Measurements from ENCODE around the gene SHISA8. TPM values are rescaled to one million over a fixed set of nuclear protein-coding genes. Genes with fewer than 3 reads are reported as not detected.
A peak's percentile ranks its signal among the peaks of the same experiment; 100 is the strongest.

The SHISA8 gene
- total RNA-seq, 1 experiment from 2014 or later: not detected

DNA sequence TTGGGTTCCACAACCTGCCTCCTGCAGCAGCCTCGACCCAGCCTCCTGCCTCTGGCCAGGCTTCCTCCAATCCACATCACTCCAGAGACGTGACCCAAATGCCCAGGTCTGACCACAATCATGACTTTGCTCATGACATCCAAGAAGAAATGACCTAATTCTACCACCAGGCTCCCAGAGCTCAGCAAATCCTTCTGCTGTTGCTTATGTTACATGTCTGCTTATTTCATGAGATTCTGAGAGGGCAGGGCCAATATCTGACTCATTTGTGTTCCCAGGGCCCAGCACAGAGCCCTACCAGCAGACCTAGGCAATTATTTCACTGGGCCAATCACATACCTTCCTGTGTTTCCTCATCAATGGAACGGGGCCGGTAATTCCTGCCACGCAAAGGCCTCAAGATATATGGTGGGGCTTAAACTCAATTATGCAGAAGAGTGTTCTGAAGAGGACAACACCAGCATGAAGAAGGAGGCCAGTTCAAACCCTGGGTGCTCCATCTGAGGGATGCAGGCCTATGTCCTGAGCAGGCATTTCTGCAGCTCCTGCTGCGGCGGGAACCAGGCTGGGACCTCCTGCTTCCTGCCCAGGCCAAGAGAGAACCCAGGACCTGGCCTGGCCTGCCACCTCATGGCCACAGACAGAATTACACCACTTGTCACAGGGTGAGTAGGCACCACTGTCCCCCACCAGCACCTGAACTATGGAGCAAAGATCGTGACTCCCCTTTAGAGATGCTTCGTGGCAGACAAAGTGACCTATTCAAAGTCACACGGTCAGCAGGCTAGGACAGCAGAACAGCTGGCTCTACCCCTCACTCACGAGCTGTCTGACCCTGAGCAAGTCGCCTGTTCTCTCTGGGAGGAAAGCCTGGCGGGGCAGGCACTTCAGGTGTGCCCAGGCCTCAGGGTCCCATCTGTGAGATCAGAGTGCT, 26.2 kb upstream of the SHISA8 start:
- H3K27me3 ChIP-seq: no peaks in the 10 kb centered on the region
- H3K27ac ChIP-seq: no peak overlapping the region
- H3K4me3 ChIP-seq: no peak overlapping the region
- peak; percentile 69 to 84 for DNase-seq
- H3K36me3 ChIP-seq: peaks cover 61% of the 10 kb centered on the region
- H3K9me3 ChIP-seq (replicated peaks): no peaks in the 10 kb centered on the region
- no peaks in the 10 kb centered on the region for H3K4me1 ChIP-seq

DNA sequence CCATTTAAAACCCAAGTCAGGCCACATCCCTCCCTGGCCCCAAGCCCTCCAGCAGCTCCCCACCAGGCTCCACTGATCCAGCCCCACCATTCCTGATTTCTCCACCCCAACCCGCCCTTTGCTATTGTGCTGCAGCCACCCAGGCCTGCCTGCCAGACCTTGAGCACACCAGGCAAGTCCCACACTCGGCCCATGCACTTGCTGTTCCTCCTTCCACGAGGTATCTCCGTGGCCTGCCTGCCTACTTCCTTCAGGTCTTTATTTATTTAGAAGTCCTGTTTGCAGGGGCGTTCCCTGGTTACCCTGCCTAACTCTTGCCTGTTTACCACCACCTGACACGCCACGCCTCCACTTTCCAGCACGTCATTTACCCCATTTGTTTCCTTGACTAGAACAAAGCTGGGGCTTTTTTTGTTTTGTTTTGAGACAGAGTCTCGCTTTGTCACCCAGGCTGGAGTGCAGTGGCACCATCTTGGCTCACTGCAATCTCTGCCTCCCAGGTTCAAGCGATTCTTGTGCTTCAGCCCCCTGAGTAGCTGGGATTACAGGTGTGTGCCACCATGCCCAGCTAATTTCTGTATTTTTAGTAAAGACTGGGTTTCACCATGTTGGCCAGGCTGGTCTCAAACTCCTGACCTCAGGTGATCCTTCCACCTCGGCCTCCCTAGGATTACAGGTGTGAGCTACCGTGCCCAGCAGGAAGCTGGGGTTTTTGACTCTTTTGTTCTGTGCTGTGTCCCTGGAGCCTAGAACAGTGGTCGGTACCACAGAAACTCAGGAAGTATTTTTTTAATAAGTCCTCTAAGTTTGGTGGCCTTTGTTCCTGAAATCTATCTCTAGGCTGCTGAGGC, 25.3 kb upstream of the SHISA8 start:
- no peaks in the 10 kb centered on the region for H3K4me1 ChIP-seq
- peaks cover 60% of the 10 kb centered on the region for H3K36me3 ChIP-seq
- H3K27me3 ChIP-seq: no peaks in the 10 kb centered on the region
- no peak for DNase-seq
- no peak overlapping the region for H3K4me3 ChIP-seq
- no peak overlapping the region for H3K27ac ChIP-seq
- H3K9me3 ChIP-seq (replicated peaks): no peaks in the 10 kb centered on the region

DNA sequence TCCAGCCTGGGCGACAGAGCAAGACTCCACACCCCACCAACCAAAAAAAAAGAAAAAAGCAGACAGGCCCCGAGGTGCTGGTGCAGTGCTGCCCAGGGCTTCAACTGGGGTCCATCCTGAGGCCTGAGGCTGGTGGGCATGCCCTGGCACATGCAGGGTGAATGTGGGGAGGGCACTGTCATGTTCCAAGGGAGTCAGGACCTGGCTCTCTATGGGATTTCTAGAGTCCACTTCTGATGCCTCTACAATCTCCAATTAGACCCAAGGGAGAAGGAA, 22.0 kb upstream of the SHISA8 start:
- no peak for DNase-seq
- no peaks in the 10 kb centered on the region for H3K4me1 ChIP-seq
- peaks cover 37% of the 10 kb centered on the region for H3K36me3 ChIP-seq
- no peak overlapping the region for H3K27ac ChIP-seq
- no peak overlapping the region for H3K4me3 ChIP-seq
- H3K9me3 ChIP-seq (replicated peaks): no peaks in the 10 kb centered on the region
- no peaks in the 10 kb centered on the region for H3K27me3 ChIP-seq

DNA sequence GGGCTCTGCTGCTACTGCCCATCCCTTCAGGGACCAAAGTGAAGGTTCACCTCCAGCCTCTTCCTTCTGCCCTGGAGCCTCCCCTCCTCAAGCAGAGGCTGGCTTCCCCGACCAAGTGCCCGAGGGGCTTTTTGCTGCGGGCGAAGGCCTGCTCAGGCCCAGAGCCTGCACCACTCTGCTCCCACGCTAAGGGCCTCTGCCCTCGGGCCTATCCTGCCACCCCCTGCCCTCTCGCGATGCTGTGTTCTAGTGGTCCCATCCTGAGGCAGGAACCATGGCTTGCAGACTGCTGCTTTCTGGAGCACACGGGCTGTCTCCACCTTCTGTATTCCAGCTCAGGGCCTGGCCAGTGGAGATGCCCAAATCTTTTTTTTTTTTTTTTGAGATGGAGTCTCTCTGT, 20.6 kb upstream of the SHISA8 start:
- H3K9me3 ChIP-seq (replicated peaks): no peaks in the 10 kb centered on the region
- peaks cover 26% of the 10 kb centered on the region for H3K36me3 ChIP-seq
- DNase-seq: no peak
- H3K4me3 ChIP-seq: no peak overlapping the region
- H3K27ac ChIP-seq: no peak overlapping the region
- H3K4me1 ChIP-seq: no peaks in the 10 kb centered on the region
- no peaks in the 10 kb centered on the region for H3K27me3 ChIP-seq

DNA sequence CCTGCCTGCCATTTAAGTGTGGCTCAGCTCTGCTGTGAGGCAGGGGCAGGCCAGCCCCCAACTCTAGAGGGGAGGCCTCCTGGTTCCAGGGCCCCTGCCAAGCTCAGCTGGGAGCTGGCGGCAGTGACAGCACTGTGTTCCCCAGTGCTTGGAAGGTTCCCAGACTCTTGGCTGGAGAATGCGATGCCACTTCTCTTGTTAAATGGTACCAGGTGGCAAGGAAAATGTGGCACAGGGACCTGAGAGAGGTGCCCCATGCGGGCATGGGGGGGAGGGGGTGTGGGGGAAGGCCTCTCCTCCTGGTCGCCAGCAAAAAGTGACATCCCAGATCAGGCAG, 20.1 kb upstream of the SHISA8 start:
- Histone ChIP-seq H3K4me3 (no peak overlapping the region), H3K27me3 (no peaks in the 10 kb centered on the region), H3K27ac (no peak overlapping the region), H3K4me1 (no peaks in the 10 kb centered on the region), H3K9me3 (replicated peaks) (no peaks in the 10 kb centered on the region), H3K36me3 (peaks cover 21% of the 10 kb centered on the region)
- DNase-seq: no peak

DNA sequence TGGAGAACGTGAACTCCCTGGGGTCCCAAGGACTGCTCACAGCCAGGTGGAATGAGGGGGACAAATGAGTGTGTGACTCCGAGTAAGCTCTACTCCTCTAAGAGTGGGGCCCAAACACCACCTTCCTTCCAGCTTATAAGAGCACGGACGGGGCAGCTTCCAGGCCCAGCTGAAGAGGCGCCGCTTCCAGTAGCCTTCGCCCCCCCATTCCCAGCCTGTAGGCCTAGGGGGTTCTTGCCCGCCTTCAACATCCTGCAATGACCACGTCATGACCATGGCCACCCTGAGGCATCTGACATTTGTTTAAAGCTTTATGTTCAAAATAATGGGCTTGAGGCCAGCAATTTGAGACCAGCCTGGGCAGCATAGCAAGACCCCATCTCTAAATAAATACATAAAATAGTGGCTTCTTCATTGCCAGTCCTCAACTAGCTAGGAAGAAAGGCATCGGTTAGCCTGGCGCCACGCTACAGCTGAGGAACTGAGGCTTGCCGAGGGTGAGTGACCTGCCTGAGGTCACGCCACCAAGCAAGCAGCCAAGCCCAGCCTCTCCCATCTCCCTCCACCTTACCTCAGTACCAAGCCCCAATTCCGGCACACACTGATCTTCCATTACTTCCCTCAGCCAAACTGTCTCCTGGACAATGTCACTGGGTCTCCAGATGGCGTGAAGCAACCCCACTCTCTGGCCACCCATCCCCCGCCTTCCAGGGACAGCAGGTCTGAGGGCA, 19.6 kb upstream of the SHISA8 start:
- Histone ChIP-seq H3K27me3 (no peaks in the 10 kb centered on the region), H3K36me3 (peaks cover 19% of the 10 kb centered on the region; the same call in 1 of the 2 replicates), H3K27ac (no peak overlapping the region), H3K9me3 (replicated peaks) (no peaks in the 10 kb centered on the region), H3K4me1 (no peaks in the 10 kb centered on the region), H3K4me3 (no peak overlapping the region)
- DNase-seq: no peak

DNA sequence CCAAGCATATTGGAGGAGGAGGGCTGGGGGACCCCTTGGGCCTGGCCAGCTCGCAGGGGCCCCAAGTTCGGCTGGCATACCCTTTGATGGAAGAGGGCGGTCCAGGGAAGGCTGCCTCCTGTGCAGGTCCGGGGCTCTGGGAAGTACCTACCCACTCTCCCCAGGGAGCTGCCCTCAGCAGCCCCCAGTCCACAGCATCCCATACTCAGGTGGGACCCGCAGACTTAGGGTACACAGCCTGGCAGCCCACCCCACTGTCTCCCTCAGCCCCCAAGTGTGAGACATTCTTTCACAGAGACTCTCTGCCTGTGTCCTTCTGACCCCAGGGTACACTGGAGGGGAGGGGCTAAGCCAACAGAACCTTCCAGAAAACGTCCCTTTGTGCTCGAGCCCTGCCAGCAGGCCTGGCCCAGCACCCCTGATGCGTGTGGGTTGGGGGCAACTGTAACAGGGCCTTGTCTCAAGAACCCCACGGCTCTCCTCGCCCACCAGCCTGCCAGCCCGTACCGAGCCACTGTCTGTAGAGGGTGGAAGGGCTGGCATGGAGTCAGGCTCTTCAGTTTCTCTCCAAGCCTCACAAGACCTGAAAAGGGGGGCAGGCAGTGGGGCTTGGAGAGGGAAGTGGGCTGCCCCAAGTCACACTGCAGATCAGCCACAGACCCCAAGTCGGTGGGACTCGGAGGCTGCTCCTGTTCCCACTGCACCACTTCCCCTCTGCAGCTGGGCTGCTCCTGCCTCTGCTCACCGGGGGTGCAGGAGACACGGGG, 18.7 kb upstream of the SHISA8 start:
- Histone ChIP-seq H3K9me3 (replicated peaks) (no peaks in the 10 kb centered on the region), H3K4me3 (no peak overlapping the region), H3K27me3 (no peaks in the 10 kb centered on the region), H3K27ac (no peak overlapping the region), H3K4me1 (no peaks in the 10 kb centered on the region), H3K36me3 (peaks cover 15% of the 10 kb centered on the region; the same call in 1 of the 2 replicates)
- no peak for DNase-seq

DNA sequence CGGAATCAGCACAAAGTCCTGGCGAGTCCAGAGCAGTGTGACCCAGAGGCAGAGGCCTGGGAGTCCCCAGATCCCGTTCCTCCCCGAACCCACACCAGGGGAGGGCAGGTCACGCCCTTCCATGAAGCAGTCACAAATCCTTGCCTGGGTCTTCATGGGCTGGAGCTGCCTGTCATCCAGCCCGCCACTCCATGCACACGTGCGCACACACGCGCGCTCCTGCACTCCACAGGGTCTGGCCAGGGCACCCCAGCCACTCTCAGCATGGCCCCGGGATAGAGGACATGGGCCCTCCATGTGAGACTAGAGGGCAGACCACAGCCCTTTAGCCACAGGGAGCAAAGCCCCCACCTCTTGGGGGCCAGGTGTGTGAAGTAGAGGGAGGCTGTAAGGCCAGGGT, 17.5 kb upstream of the SHISA8 start:
- Histone ChIP-seq H3K27me3 (no peaks in the 10 kb centered on the region), H3K9me3 (replicated peaks) (no peaks in the 10 kb centered on the region), H3K4me3 (no peak overlapping the region), H3K36me3 (peaks cover 9% of the 10 kb centered on the region; the same call in 1 of the 2 replicates), H3K27ac (no peak overlapping the region), H3K4me1 (no peaks in the 10 kb centered on the region)
- DNase-seq: no peak

DNA sequence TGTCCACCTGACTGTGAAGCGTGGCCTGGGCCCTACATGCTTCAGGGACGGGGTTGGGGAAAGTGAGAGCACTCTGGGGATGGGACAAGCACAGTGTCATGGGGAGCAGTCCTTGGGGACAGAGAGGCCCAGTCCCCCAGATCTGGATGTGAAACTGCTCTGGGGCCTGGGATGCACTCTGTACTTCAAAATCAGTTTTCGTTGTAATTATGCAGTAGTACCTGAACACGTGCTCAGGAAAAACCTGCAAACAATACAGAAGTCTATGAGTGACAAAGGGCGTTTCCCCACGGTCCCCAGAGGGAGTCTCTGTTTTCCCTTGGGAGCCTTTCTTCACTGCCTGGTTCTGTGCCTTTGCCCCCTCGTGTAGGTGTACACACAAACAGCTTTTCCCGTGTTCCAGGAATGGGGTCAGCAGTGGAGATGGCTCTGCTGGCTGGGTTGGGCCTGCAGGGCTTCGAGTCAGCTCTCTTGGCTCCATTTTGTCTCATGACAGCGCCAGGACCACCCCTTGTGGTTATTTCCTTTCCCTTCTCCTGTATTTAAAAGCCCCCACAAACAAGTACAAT, 16.9 kb upstream of the SHISA8 start:
- no peak overlapping the region for H3K27ac ChIP-seq
- H3K4me3 ChIP-seq: no peak overlapping the region
- H3K27me3 ChIP-seq: no peaks in the 10 kb centered on the region
- H3K9me3 ChIP-seq (replicated peaks): no peaks in the 10 kb centered on the region
- H3K4me1 ChIP-seq: 0 out of 2 replicates have a peak, but pooled peaks cover 3% of the 10 kb centered on the region
- H3K36me3 ChIP-seq: peaks cover 4% of the 10 kb centered on the region; the same call in 1 of the 2 replicates
- no peak for DNase-seq

DNA sequence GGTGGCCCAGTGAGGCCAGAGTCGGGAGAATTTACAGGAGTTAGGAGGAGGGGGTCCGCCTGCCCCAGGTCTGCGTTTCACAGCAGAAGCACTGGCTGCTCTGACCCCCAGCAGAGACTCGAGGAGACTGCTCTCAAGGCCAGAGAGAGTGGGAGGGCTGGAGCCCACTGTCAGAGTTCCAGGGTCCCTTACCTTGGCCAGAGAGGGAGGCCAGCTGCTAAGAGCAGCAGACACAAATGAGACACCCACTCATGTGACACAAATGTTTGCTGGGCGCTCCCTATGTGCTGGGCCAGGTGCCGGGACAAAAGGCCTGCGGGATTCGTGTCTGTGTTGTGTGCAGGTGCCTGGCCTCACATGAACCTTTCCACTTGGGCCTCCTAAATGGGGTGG, 14.5 kb upstream of the SHISA8 start:
- no peaks in the 10 kb centered on the region for H3K9me3 ChIP-seq (replicated peaks)
- no peaks in the 10 kb centered on the region for H3K36me3 ChIP-seq
- no peak overlapping the region for H3K27ac ChIP-seq
- DNase-seq: no peak
- H3K27me3 ChIP-seq: no peaks in the 10 kb centered on the region
- no peak overlapping the region for H3K4me3 ChIP-seq
- H3K4me1 ChIP-seq: 0 out of 2 replicates have a peak, but pooled peaks cover 3% of the 10 kb centered on the region

DNA sequence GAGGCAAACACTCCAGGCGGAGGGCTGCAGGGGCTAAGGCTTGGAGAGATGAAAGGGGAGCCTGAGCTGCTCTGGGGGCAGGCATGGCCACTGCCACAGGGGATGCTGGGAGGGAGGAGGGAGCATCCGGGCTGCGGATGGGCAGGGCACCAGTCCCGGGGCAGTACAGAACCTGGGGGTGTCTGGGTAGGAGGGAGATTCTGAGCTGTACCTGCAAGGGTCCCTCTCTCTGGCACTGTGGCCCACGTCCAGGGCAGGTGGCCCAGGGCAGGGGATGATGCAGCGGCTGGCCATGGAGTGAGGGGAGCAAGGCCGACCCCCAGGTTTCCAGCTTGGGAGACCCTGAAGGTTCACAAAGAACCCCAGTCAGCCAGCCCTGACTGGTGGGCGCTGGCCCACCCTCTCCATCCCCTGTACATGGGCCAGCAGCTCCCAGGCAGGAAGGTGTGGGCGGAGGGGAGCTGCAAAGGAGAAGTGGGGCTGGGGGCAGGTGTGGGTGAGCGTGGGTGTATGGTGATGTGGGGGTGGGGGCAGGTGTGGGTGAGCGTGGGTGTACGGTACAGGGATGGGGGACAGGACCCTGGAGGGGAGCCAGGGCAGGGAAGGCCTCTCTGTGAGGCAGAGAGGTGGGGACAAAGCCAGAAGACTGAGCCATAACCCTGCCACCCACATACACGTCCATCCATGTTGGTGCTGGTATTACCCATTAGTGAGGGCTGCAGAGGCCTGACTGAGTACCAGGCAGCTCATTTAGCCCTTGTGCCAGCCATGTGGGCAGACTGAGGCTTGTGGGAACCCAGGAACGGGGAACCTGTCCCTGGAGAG, 13.9 kb upstream of the SHISA8 start:
- Histone ChIP-seq H3K4me3 (no peak overlapping the region), H3K9me3 (replicated peaks) (no peaks in the 10 kb centered on the region), H3K4me1 (0 out of 2 replicates have a peak, but pooled peaks cover 3% of the 10 kb centered on the region), H3K27ac (no peak overlapping the region), H3K27me3 (no peaks in the 10 kb centered on the region), H3K36me3 (no peaks in the 10 kb centered on the region)
- DNase-seq: no peak

DNA sequence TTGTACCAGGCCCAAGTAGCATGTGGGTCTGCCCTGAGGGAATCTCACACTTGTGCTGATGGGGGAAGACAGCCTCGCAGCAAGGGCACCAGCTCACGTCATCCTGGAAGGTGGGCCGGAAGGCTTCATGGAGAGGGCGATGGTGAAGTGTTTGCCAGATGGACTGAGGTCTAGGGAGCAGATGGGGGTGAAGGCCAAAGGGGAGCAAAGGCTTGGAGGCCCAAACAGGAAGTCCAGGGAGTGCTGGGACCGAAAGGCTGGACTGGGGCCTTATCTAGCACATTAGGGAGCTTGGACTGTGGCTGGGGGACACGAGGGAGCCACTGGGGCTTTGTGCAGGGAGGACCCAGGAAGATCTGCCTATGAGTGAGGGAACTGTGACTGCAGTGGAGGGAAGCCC, 12.9 kb upstream of the SHISA8 start:
- Histone ChIP-seq H3K4me3 (no peak overlapping the region), H3K27ac (no peak overlapping the region), H3K27me3 (no peaks in the 10 kb centered on the region), H3K4me1 (0 out of 2 replicates have a peak, but pooled peaks cover 3% of the 10 kb centered on the region), H3K36me3 (no peaks in the 10 kb centered on the region), H3K9me3 (replicated peaks) (no peaks in the 10 kb centered on the region)
- no peak for DNase-seq

DNA sequence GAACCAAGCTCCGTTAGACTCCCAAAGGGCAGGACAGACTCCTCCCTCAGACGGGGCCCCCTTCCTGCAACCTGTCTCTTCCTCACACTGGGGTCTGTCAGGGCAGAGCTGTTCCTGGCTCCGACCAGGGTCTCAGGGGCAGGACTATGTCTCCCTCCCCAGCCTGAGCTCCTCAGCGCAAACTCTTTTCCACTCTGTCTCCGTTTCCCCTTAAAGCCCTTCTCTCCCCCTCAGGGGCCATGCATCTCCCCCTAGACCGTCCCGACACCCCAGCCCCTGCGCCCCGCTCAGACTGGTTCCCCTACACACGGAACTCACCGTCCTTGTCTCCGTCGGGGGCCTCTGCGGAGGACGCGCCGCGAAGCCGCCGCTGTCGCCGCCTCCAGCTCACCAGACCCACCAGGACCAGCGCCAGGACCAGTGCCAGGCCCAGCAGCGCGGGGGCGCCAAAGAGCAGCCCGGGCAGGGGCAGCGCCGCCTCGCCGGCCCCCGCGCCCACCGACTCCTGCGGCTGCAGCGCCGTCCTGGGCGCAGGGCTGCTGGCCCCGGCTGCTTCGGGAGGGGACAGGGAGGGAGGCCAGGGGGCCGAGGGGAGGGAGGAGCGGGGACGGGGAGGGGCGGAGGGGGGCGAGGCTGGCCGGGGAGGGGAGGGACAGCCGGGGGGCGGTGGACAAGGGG, 11.0 kb upstream of the SHISA8 start:
- Histone ChIP-seq H3K27me3 (no peaks in the 10 kb centered on the region), H3K36me3 (no peaks in the 10 kb centered on the region), H3K9me3 (replicated peaks) (no peaks in the 10 kb centered on the region), H3K27ac (no peak overlapping the region), H3K4me3 (peak overlapping the region; percentile 65), H3K4me1 (0 out of 2 replicates have a peak, but pooled peaks cover 3% of the 10 kb centered on the region)
- peak; percentile 72 to 76 for DNase-seq

Data from SJCRH30 (cell line).